DMS 273 (cell line): ENCODE data around the gene ODAM.
"Not testable (repeated sequence)": the region's sequence is repeated elsewhere in the genome, so short reads cannot be mapped to it uniquely, and the experiment has no call there.

Source experiments
- DNase-seq: peaks from one replicate; lab custom pipeline; 2025; ENCODE audit not compliant: unreplicated experiment; lab: John Stamatoyannopoulos, UW

The ODAM gene

DNA sequence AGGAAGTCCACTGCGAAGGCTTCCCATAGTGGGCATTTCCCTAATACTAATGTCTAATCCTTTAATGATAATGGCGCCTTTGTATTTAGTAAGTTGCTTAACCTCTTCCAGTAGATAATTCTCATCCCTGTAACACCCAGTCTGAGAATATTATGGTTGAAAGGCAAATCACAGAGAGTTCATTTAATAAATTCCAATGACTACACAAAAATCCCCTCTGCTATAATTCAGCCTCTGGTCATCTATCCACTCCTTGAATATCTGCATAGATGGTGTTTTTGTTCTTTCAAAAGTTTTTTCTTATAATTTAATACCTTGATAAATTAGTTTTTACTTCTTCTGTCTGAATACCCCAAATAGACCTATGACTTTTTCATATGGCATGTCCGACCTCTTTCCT lies 25.9 kb downstream of the ODAM start:
- not testable (repeated sequence) for DNase-seq

DNA sequence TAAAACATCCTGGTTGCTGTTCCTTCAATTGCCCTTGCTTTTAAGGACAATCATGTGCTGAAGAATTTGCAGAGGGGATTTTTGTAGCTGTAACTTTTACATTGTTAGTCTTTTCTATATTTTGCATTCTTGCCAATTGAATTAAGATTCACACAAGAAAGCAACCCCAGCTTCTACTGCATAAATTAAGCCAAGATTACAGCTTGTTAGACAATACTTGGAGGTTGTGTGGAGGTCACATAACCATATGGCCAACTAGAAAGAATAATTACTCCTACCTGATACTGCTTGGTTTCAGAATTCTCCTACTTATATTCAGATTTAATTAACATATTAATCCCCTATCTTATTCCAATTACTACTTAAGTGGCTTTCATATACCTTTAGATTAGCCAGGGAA lies 26.3 kb downstream of the ODAM start:
- not testable (repeated sequence) for DNase-seq

- no peak for DNase-seq
Measured at GRCh38 chr4:70225824-70226223, 30.3 kb downstream of the ODAM start, which contains the start of gene FDCSP. TSS of gene FDCSP (plus strand) at chr4:70226124. CDS start at chr4:70231195, 5,071 bp downstream.

DNA sequence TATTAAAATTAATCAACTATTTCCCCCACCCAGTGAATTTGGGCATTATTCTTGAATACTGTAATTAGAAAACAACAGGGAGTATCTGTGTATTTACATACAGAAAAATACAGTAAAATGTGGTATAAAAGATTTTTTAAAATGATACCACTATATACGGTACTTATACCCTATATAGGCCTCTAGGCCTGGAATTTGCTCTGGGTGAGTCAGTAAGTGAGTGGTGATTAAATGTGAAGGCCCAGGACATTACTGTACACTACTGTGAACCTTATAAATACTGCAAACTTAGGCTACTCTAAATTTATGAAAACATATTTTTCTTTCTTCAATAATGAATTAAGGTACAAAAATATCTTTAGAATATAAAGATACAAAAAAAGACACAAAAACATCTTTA lies 40.6 kb downstream of the ODAM start:
- DNase-seq: no peak

DNA sequence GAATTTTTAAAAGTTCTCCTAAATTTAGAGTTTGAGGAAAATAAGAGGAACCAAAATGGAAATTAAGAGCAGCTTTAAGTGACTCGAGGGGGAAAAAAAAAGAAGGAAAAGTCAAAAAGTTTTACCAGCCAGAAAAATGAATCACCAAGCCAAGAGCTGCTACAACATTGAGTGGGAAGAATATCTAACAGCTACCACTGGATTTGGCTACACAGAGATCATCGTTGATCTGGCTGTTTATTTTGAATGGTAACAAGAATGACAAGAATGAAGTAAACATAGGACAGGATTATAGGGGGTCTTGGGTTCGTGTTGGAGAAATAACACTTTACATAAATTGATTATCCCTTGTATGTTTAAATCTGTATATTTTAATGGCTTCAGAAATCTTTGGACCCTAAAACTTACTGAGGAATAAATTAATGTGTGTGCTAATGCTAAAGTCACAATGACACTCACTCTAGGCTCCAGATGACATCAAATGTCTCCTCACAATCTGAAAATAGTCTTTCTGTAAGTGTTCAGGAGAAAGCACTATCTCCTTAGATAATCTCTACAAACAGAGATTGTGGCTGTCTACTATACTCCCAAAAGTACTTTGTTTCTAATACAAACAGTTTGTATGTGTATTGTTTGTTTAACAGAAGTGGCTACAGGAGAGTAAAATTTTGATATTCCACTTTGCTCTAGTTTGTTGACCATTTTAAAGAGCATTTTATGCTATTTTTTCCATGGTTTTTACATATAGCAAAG lies 43.8 kb downstream of the ODAM start:
- no peak for DNase-seq

GRCh38 chr4:70239884-70240591 lies 44.5 kb downstream of the ODAM start:
- DNase-seq: no peak

- not testable (repeated sequence) for DNase-seq
Measured at GRCh38 chr4:70242297-70242696, 46.8 kb downstream of the ODAM start, which contains the start of gene CSN3. TSS of gene CSN3 (plus strand) at chr4:70242597. CDS start at chr4:70244820, 2,223 bp downstream.

- no peak for DNase-seq
Measured at GRCh38 chr4:70243091-70243490, 47.6 kb downstream of the ODAM start.

GRCh38 chr4:70251250-70251944 lies 55.9 kb downstream of the ODAM start:
- DNase-seq: no peak

- no peak for DNase-seq
Measured at GRCh38 chr4:70251945-70252277, 56.4 kb downstream of the ODAM start.
